T-helper 2 cell treated with Interferon-gamma antibody and Interleukin-4, amounts not matched to agents 100 ng/mL and 5 ng/mL, for 36 hours (primary cell): ENCODE measurements around the gene ZNF205. TPM values are rescaled to one million over a fixed set of nuclear protein-coding genes. Genes with fewer than 3 reads are reported as not detected.

Experiments used
- intact Hi-C: fragments of 100-400 bp; cut with micrococcal nuclease; formaldehyde crosslinking; loops from one replicate; pipeline ENCODE4 v1.15.1; 2023
- total RNA-seq: library from RNA; stranded (reverse); gene quantifications from 2 replicates; pipeline ENCODE4 v1.2.3, GENCODE V29; 2022

Gene ZNF205
- total RNA-seq, 1 donor from 2014 or later = 0.23 TPM

DNA sequence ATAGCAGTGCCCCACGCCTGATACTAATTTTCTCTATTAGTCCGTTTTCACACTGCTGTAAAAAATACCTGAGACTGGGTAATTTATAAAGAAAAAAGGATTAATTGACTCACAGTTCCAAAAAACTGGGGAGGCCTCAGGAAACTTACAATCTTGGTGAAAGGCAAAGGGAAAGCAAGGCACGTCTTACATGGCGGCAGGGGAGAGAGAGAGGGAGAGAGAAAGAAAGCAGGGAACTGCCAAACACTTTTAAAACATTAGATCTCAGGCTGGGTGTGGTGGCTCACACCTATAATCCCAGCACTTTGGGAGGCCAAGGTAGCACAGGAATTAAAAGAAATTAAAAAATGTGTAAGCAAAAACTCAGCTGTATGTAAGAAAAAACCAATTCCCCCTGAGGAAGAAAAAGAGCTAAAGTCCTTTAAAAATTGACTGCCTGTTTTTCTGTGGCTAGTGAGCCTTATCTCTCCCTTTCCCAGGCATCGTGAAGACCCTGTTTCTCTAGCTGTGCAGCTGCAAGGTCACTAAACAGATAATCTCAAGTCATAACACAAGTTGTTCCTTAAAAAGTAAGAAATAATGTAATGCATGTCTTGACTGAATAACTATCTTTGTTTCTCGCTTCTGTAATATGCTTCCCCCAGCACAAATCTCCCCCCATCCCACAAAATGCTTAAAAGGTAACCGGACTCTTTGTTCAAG, 27.3 kb upstream of the ZNF205 start:
- intact Hi-C loops = no loop called here

DNA sequence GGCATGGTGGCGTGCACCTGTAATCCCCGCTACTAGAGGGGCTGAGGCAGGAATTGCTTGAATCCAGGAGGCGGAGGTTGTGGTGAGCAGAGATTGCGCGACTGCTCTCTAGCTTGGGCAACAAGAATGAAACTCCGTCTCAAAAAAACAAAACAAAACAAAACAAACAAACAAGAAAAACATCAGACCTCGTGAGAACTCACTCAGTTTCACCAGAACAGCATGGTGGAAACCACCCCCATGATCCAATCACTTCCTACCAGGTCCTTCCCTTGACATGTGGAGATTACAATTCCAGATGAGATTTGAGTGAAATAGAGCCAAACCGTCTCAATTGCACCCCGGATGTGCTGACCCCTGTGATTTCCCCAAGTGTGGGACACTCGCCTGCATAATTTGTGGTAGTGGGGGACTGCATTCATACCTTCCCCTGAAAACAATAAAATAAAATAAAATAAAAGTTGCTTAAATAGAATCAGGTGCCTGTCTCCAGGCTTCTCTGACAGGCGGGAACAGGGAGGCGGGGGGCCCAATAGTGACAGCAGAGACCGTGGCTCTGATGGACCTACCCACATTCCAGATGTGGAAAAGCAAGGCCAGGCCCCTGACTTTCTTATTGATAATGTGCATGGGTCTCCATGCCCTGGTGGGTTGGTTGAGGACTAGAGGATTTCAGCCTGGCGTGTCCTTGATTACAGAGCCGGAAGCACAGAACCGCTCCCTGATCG, 26.4 kb upstream of the ZNF205 start:
- intact Hi-C loops = no loop called here

DNA sequence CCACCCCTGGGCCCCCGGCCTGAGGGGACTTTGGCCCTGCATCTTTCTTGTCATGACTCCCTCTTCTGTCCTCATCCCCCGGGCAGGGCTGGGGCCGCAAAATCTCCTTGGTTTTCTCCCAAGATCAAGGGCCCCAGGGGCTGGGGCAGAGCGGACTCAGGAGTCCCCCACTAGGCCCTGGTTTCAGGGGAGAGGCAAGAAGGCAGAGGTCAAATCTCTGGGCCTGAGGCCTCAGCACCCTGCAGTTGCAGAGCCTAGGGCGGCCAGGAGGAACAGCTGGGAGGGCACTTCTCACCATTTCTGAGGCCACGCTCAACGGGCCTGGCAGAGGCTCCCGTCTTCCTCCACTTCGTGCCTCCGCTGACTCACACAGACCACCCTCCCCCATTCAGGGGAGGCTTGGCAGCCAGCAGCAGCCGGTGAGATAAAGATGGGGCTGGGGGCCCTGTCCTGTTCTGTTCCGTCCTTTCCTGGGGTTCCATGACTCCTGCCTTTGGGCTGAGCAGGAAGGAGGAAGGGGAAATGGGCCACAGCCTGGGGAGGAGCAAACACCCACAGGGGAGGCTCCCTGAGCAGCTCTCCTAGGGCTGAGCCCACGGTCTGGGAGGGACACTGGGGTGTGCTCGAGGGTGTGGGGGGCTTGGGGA, 25.7 kb upstream of the ZNF205 start:
- intact Hi-C loops = no loop called here

DNA sequence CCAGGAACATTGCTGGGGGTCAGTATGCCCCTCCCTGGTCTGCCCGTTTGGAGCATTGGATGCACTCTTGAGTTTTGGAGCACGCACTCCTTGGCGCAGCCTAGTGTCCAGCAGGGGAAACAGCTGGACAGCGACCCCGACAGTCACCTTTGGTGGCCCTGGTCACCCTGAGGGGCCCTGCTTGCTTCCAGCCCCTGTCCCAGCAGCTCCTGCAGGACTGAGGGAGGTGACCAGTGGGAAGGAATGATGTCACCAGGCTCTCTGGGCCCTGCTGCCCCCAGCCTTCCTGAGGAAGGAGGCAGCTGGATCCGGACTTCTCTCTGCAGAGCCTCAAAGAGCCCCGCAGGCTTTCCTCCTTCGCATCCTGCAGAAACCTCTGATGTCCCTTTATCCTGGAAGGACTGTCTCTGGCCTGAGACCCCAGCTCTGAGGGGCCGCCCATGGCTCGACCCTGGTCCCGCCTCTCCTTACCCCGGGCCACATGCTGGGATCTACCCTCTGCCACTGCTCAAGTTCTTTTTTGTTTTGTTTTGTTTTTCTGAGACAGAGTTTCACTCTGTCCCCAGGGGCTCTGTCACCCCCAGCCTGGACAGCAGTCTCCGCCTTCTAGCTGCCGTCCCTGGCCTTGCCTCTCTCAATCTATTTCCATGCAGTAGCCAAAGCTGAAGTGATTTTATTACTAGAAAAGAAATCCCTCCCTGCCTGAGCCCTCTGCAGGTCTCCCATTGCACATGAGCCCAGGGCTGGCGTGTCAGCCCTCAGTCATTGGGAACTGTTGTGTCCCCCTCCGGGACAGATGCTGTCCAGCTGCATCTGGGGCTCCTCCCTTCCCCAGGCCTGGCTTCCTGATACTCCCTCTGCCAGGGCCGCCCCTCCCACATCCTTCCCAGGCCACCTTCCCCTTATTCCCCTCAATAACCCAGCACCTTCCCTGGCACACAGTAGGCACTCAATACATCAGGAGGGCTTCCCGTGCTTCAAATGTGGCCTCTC, 24.8 kb upstream of the ZNF205 start:
- intact Hi-C loops = no loop called here

DNA sequence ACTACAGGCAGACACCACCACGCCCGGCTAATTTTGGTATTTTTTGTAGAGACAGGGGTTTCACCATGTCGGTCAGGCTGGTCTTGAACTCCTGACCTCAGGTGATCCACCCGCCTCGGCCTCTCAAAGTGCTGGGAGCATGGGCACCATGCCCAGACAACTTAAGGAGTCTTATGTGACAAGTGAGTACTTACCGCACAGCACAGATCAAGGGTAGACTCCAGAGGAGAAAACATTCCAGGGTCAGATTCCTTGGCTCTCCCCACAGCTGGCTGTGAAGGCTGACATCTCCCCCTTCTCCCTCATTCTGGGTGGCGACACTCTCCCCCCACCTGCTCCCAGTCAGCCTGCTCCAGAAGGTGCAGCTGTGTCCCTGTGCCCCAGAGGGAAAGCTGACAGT, 23.9 kb upstream of the ZNF205 start:
- intact Hi-C loops = no loop called here

DNA sequence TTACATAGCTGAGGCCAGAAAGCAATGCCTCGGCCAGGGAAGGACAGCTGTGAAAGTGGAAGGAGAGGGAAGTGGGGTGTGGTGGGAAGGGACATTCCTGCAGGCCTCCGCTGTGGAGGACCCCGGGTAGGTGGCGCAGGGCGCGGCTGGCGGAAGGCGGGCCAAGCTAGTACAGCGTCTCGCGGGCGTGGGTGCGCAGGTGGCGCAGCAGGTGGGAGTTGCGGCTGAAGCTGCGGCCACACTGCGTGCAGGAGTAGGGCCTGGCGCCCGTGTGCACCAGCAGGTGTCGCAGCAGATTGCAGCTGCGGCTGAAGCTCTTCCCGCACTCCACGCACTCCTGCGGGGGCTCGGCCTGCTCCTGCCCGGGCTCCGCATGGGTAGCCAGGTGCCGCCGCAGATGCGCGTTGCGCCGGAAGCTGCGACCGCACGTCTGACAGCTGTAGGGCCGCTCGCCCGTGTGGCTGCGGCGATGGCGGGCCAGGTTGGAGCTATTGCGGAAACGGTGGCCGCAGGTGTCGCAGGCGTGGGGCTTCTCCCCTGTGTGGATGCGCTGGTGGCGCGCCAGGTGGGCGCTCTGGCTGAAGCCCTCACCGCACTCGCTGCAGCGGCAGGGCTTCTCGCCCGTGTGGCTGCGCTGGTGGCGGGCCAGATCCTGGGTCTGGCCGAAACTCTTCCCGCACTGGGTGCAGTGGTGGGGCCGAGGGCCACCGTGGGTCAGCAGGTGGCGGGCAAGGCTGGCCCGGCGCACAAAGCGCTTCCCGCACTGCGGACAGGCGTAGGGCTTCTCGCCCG, 23.3 kb upstream of the ZNF205 start:
- intact Hi-C loops = no loop called here

DNA sequence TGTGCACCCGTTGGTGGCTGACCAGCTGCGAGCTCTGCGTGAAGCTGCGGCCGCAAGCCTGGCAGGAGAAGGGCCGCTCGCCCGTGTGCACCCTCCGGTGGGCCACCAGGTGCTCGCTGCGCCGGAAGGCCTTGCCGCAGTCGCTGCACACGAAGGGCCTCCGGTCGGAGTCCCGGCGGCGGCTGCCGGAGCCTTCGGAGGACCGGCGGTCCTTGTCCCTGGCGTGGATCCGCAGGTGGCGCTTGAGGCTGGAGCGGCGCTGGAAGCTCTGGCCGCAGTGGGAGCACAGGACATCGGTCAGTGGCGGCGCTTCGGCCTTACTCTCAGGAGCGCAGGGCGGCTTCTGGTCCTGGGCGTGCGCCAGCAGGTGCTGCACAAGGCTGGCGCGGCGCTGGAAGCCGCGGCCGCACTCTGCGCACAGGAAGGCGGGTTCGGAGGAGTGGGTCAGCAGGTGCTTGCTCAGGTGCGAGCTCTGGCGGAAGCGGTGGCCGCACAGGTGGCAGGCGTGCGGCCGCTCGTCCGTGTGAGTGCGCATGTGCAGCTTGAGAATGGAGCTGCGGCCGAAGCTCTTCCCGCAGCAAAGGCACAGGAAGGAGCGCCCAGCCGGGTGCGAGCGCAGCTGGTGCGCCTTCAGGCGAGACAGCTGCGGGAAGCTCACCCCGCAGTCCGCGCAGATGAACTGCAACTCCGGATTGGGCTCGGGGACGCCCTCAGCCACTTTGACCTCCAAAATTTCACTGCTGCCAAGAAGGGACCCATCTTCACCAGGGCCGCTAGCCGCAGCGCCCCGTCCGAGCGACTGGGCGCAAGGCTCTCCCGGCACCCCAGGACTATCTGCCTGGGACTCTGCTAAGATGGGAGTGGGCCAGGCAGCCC, 22.4 kb upstream of the ZNF205 start:
- intact Hi-C loops = loop anchor here (5.0 kb wide), 1 partner anchor 37 kb away; no protein-coding TSS in a partner anchor

DNA sequence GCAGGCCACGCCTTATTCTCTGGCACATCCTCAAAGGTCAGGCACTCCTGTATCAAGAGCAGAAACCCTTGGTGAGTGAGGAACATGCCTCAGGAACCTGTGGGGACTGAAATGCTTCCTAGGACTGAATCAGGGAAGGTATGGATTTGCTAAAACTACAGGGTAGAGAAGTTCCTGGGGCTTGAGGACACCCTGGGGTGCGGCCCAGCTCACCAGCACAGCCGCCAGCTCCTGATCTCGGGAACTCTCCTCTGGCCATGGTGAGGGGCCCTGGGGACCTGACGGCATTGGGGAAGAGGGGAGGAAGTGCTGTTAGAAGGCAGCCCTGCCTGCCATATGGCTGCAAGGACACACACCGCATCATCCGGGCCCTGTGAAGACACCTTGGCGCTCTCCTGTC, 20.8 kb upstream of the ZNF205 start:
- intact Hi-C loops = loop anchor here (5.0 kb wide), 1 partner anchor 36 kb away; no protein-coding TSS in a partner anchor

DNA sequence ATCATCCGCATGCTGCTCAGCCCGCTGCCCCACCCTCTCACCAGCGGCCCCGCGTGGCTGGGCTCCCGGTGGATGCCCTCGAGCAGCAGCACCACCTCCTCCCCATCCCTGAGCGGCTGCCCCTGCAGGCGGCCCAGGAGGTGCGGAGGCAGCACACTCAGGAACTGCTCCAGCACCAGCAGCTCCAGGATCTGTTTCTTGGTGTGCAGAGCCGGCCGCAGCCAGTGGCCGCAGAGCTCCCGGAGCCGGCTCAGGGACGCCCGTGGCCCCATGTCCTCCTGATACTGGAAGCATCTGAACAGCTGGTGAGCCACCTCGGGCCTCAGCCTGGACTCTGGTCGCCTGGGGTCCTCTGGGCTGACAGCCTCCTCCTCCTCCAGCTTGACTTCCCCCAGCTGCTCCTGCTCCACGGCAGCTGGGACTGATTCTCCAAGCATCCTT, 19.9 kb upstream of the ZNF205 start:
- intact Hi-C loops = loop anchor here (5.0 kb wide), 1 partner anchor 35 kb away; no protein-coding TSS in a partner anchor

DNA sequence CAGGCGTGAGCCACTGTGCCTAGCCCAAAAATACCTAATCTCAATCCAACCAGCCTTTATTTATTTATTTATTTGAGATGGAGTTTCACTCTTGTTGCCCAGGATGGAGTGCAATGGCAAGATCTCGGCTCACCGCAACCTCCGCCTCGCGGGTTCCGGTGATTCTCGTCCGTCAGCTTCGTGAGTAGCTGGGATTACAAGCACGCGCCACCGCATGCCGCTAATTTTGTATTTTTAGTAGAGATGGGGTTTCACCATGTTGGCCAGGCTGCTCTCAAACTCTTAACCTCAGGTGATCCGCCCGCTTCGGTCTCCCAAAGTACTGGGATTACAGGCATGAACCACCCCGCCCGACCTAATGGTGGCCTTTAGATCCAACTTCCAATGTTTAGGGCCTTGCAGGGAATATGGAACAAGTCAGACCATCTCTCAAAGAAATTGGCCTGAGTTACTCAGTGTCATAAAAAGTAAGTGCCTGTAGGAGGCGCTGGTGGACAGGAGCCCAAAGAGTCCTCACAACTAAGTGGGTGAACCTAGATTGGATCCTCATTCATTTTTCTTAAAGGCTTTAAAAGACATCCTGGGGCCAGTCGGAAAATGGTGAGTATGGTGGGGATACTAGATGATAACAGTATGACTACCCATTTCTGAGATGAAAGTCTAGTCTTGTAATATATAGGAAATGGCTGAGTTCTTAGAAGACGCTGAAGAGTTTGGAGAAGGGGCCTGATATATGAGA, 17.9 kb upstream of the ZNF205 start:
- intact Hi-C loops = loop anchor here (5.0 kb wide), 1 partner anchor 33 kb away; no protein-coding TSS in a partner anchor

DNA sequence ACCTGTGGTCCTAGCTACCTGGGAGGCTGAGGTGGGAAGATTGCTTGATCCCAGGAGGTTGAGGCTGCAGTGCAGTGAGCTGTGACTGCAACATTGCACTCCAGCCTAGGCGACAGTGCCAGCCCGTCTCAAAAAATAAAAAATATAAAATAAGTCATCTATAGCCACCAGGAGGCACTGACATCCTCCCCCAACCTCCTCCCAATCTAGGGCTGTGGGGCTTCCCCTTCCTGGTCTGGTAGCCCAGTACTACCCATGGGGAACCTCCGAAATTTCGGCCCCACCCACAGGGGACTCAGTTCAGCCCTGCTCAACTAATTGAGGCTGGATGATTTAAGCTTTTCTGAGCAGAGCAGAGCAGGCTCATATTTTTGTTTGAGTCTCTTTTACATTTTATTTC, 16.5 kb upstream of the ZNF205 start:
- intact Hi-C loops = no loop called here

DNA sequence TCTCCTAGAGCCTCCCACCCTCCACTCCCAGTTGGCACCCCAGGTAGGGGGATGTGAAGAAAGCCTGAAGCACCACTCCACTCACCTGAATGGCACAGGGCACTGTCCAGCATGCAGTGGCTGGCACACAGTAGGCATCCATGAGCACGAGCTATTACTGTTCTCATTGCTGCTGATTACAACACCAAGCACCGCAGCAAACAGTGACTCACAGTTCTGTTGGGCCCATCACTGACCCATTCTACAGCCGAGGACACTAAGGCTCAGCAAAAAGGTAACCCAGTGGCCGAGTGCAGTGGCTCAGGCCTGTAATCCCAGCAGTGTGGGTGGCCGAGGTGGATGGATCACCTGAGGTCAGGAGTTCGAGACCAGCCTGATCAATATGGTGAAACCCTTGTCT, 16.0 kb upstream of the ZNF205 start:
- intact Hi-C loops = no loop called here

DNA sequence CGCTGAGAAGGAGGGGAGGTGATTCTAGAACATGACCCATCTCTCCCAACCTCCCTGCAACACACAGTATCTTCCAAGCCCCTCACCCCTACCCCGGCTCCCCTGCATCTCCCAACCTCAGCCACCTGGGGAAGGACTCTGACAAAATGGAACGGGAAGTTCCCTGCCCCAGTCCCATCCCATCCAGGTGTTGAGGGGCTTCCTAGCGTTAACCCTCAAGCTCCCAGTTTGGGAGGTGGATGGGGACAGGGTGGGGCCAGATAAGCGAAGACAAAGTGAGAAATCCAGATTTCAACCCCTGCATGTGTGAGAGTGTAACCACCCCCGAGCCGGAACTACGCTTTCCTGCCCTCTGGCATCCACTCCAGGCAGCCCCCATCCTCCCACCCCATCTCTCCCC, 15.1 kb upstream of the ZNF205 start:
- intact Hi-C loops = no loop called here

DNA sequence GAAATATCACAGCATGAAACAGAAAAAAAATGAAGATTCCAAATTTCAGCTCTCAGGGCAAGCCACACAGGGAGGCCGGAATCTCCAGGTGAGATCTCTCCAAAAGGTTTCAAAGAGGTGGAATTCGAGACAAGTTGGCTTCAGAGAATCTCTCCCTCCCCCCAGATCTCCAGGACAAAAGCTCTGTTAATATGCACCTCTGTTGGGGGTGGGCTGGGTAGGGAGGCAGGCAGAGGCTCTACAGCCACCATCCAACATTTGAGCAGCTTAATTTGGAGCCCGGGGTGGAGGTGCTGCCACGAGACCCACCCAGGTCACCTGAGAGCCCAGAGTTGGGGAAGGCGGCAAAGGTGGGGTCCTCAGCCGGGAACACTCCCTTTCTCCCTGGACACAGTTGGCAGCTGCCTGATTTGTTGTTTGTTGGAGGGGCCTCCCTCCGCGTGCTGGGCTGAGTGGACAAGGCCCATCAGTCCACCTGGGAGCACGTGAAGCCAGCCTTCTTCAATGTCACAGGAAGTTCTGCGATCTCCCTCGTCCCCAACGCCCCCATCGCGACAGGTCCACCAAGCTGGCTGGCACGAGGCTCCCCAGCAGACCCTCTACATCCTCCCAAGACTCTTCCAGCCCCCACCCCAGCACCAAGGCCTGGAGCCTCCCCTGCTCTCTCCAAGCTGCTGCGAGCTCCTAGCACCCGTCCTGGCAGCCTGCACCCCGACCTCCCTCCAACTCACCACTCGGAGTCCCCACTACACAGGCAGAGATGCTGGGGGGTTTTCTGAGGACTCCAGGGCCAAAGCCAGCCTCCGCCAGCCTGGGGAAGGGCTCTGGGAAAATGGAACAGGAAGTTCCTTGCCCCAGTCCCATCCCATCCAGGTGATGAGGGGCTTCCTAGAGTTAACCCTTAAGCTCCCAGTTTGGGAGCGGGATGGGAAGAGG, 13.7 kb upstream of the ZNF205 start, which contains the start of gene ZSCAN10:
TSS of gene ZSCAN10 (minus strand) at position 836 of the 936 bp plus-strand sequence. CDS start 6,357 bp downstream, outside the sequence.
- intact Hi-C loops = no loop called here

DNA sequence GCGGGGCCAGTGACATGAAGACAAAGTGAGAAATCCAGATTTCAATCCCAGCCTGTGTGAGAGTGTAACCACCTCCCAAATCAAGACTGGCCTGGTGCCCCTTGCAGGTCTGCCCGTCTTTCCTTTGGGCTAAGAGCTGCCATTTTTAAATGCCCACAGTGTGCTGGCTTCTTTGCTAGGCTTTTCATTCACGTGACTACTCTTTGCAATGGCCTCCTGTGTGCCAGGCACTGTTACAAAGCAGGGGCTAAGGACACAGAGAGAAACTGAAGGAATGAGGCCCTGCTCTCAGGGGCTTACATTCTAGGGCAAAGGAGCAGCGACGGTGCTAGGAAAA, 13.0 kb upstream of the ZNF205 start:
- intact Hi-C loops = no loop called here

DNA sequence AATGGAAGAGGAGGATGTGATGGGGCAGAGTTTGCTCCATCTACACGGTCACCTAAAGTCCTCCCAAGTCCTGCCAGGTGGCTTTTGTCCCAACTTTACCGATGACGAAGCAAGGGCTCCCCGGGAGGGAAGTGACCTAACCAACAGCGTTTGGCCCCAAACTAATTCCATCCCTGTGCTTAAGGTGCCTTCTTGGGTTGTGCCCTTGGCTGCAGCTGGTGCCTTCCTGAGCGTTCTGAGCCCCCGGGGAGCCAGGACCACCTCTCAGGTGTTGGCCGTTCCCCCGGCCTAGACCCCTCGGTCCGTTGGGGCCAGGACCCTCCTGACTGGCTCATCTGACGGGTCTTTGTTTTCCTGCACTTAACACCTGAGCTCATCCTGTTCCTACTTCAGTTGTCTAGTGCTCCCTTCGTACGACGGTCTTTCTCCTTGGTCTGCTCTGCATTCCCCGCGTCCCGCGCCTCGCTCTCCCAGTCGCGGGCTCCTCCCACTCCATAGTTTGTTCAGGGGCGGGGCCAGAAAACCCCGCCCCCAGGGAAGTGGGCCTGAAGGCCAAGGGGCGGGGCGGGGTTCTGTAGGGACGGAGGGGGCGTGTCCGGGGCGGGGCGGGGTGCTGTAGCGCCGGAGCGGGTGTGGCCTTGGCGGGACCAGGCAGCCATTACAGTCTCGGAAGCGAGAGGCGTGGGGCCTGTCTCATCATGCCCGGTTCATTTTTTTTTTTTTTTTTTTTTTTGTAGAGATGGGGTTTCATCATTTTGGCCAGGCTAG, 12.5 kb upstream of the ZNF205 start:
- intact Hi-C loops = loop anchor here (1.0 to 2.0 kb wide), 4 partner anchors 24 to 41 kb away; partner anchors contain the start of gene ZNF213
